Fibroblast of lung (primary cell): ENCODE data around the gene CDC25A.

ENCODE experiments used
- EZH2 ChIP-seq: IDR thresholded peaks from 2 replicates; pipeline ENCODE4 v1.5.1; 2012; ENCODE audit warnings: low read length, control low read depth, mild to moderate bottlenecking; ENCODE audit errors: missing control alignments
- TF ChIP-seq, protein P1 (sequence below), 2 donors: IDR thresholded peaks in 1 of 2; conservative IDR thresholded peaks in 1 of 2; 1 replicate in 1 of 2; 2 replicates in 1 of 2; pipeline ENCODE4 v1.5.1; 2011 to 2012; ENCODE audit warnings: low read length in 2 of 2, control low read depth in 1 of 2, inconsistent platforms in 1 of 2, low read depth in 1 of 2, mild to moderate bottlenecking in 1 of 2

DNA sequence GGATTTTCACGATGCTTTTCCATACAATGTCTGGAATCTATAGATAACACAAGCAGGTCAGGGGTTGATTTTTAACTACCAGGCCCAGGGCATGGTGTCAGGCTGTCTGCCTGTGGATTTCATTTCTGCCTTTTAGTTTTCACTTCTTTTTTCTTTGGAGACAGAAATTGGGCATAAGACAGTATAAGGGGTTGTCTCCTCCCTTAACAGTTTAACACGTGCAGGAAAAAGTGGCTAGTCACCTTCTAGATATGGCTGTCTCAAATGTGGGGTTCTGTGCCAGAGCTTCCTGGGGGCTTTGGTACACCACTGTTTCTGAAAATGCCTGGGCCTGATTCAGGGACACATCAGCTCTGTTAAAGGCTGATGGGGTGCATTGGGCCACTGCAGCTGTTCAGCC lies 45.3 kb upstream of the CDC25A start:
- TF ChIP-seq, protein P1, sequence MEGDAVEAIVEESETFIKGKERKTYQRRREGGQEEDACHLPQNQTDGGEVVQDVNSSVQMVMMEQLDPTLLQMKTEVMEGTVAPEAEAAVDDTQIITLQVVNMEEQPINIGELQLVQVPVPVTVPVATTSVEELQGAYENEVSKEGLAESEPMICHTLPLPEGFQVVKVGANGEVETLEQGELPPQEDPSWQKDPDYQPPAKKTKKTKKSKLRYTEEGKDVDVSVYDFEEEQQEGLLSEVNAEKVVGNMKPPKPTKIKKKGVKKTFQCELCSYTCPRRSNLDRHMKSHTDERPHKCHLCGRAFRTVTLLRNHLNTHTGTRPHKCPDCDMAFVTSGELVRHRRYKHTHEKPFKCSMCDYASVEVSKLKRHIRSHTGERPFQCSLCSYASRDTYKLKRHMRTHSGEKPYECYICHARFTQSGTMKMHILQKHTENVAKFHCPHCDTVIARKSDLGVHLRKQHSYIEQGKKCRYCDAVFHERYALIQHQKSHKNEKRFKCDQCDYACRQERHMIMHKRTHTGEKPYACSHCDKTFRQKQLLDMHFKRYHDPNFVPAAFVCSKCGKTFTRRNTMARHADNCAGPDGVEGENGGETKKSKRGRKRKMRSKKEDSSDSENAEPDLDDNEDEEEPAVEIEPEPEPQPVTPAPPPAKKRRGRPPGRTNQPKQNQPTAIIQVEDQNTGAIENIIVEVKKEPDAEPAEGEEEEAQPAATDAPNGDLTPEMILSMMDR (conservative IDR thresholded peaks at IDR 0.05 in 1 of 2, IDR thresholded peaks at IDR 0.05 in 1 of 2; ENCODE audit: low read depth in 1 of 2, low read length in 2 of 2), result no peak
- no peak for TF ChIP-seq EZH2
